OCI-LY3 (cell line): ENCODE results near the gene NHEJ1.

Experiments used
- CTCF ChIP-seq: fragments of 200-600, 300-600 bp; sonication (generic); IDR thresholded peaks from 2 replicates; pipeline ENCODE4 v1.5.1; 2014; ENCODE audit warnings: antibody characterized with exemption, low read length, low read depth
- EZH2phosphoT487 ChIP-seq: fragments of 200-600 bp; shearing (Covaris generic); IDR thresholded peaks from 2 replicates; pipeline ENCODE4 v1.6.1; 2018; ENCODE audit warnings: antibody characterized with exemption, mixed run types, low read depth

GRCh38 chr2:219133976-219134375 lies 26.6 kb downstream of the NHEJ1 start:
- TF ChIP-seq CTCF, result no peak
- TF ChIP-seq EZH2phosphoT487, result no peak
